EL (cell line): ENCODE results near the gene GLYAT.

Experiments used
- DNase-seq: peaks from one replicate; pipeline ENCODE4 v3.0.0-alpha.2; 2016

GLYAT gene, protein sequence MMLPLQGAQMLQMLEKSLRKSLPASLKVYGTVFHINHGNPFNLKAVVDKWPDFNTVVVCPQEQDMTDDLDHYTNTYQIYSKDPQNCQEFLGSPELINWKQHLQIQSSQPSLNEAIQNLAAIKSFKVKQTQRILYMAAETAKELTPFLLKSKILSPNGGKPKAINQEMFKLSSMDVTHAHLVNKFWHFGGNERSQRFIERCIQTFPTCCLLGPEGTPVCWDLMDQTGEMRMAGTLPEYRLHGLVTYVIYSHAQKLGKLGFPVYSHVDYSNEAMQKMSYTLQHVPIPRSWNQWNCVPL

DNA sequence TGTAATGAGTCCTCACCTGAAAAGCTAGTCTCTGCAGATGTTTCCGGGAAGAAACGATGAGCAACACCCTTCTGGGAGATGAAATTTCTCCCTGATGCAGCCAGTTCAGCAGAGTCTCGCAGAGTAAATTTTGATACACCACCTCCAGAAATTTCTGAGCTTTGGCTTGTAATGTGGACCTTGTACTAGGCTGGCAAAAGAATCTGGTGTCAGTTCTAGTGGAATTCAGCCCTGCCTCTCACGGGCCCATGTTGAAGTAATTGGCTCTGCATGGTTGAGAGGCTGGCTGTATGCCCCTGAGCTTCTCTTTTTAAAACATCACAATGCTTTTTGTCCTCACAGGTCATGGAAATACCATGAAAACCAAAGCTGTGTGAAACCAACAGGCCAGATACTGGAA, at the start of gene GLYAT:
Gene GLYAT (minus strand): TSS at position 125 of the 400 bp plus-strand sequence. CDS start 7,447 bp downstream, outside the sequence.
- DNase-seq, result no peak

DNA sequence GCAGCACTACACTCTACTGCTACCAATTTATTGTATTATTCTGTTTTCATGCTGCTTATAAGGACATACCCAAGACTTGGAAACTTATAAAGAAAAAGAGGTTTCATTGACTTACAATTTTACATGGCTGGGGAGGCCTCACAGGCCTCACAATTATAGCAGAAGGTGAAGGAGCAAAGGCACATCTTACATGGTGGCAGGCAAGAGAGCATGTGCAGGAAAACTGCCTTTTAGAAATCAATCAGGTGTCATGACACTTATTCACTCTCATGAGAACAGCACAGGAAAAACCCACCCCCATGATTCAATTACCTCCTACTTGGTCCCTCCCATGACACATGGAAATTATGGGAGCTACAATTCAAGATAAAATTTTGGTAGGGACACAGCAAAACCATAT, 49.6 kb upstream of the GLYAT start:
- no peak for DNase-seq

DNA sequence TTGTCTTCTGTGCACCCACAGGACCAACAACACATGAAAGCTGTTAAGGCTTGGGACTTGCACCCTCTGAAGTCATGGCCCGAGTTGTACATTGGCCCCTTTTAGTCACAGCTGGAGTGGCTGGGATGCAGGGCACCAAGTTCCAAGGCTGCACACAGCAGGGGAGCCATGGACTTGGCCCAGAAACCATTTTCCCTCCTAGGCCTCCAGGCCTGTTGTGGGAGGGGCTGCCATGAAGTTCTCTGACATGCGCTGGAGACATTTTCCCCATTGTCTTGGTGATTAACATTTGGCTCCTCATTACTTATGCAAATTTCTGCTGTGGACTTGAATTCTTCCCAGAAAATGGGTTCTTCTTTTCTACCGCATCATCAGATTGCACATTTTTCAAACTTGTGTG, 48.8 kb upstream of the GLYAT start:
- no peak for DNase-seq

DNA sequence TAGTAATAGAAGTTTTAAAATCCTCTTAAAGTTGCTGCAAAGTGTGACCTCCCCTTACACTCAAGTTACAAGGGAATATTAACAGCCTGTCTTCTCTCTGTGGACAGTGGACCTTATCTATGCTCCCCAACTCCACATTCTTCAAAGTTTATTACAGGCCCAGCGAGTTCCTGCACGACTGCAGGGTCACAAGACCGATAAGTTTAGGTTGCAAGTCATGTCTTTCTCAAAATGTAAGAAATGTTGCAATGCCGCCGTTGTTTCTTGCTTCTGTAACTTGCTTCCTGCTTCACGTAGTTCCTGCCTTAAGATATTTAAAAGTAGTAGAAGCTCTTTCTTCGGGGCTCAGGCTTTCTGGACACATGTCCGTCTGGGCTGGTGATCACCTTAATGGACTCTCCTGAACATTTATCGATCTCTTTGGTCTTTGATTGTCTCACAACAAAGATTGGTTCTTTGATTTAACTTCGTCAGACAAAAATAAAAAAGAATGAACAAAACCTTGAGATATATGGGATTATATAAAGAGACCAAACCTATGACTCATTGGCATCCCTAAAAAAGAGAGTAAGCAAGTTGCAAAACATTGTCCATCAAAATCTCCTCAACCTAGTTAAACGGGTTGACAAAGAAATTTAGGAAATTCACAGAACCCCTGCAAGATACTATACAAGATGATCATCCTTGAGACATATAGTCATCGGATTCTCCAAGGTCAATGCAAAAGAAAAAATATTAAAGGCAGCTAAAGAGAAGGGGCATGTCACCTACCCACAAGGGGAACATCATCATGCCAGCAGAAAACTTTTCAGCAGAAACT, 45.4 kb upstream of the GLYAT start:
- no peak for DNase-seq

DNA sequence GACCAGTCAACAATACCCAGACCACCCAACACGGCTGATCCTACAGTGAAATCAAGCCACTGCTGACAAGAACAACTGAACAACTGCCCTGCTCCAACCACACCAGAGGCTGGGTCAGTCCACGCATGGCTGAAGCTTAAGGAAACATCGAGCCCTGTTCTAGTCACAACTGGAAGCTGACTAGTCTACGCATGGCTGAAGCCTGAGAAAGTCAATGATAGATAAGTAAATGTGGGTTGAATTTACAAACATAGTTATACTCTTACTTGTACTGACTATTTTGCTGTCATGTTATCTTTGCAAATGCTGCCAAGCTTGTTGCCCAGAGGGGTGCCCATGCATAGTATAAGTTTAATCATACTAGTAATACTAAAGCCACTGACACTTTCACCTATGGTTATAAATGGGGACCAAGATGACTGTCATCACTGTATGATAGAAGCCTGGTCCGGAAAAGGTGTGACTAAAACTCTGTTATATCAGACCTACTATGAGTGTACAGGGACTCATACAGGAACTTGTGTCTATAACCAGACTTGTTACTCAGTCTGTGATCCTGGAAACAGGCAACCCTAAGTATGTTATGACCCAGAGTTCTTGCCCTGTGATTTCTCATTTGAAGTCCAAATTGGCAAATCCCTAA, 43.4 kb upstream of the GLYAT start:
- DNase-seq, result no peak

DNA sequence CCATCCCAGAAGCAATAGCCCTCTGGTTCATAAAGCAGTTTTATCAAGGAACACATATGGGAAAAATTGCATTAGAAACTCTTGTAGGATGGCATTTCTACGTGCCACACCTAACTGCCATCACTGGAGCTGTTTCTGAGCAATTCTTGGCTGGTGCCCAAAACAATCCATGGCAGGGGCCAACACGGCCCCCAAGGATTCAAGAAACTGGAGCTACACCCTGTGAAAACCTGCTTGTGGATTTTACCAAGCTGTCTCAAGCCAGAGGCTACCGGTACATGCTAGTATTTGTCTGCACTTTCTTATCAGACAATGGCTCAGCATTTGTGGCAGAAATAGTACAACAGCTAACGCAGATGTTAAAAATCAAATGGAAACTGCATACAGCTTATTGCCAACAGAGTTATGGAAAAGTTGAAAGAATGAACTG, 42.4 kb upstream of the GLYAT start:
- no peak for DNase-seq

DNA sequence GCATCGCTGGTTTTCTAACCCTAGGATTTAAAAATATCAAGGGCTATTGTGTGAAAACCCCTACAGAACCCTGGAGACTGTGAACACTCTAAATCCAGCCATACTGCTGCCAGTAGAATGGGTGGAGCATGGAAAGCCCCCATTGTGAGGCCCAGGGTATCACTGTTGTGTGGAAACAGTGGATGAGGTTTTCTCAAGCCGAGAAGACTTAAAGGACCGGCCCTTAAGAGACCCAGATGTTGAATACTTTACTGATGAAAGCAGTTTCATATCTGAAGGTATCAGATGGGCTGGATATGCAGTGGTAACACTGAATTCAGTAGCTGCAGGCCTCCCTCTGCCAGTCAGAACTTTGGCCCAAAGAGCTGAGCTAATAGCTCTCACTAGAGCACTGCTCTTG, 41.6 kb upstream of the GLYAT start:
- DNase-seq, result no peak

DNA sequence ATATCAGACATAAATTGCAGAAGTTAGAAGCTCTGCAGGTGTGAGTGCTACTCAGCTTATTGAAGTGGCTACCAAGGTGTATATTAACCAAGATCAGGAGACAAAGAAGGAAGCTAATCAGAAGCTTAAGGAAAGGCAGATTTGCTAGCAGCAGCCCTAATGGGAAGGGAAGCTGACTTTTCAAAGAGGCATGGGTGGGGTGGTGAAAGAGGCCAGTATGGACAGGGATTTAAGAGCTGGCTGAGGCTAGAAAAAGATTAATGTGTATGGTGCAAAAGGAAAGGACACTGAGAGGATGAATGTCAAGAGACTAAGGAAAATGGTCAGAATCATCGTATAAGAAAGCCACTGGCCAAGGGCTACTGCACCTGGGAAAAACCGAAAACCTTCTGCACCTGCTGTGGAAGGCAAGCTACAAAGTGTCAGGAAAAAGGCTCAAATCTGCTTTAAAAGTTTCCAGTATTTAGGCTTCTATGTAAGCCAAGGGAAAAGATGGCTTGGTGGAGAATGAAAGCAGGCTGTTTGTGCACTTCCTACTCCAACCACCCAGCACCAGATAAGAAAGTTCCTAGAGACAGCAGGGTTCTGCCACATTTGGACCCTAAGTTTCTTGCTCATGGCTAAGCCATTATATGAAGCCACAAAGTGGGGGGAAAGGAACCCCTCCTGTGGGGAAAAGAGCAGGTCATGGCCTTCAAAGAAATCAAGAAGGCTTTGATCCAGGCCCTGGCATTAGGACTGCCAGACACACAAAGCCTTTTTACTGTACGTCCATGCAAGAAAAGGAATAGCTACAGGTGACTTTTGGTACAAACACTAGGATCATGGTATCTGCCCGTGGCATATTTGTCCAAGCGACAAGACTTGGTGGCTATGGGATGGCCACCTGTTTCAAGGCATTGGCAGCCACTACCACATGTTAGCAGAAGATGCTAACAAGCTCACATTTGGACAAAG, 40.9 kb upstream of the GLYAT start:
- DNase-seq, result no peak

DNA sequence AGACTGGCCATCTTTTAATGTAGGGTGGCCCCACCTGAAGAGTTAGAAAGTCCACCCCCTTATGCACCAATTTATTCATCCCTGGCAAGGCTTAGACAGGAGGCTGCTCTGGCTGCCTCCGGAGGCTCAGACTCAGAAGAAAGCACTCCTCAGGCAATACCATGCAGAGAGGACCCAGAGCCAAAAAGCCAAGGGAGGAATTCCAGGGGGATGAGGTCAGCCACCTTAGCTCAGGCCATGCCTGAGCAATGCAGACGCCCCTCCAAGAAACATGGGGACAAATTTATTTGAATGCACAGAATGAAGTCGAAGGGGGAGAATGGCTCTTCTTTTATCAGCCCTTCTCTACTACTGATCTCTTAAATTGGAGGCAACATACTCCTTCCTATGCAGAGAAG, 39.7 kb upstream of the GLYAT start:
- peak; percentile 35 for DNase-seq

DNA sequence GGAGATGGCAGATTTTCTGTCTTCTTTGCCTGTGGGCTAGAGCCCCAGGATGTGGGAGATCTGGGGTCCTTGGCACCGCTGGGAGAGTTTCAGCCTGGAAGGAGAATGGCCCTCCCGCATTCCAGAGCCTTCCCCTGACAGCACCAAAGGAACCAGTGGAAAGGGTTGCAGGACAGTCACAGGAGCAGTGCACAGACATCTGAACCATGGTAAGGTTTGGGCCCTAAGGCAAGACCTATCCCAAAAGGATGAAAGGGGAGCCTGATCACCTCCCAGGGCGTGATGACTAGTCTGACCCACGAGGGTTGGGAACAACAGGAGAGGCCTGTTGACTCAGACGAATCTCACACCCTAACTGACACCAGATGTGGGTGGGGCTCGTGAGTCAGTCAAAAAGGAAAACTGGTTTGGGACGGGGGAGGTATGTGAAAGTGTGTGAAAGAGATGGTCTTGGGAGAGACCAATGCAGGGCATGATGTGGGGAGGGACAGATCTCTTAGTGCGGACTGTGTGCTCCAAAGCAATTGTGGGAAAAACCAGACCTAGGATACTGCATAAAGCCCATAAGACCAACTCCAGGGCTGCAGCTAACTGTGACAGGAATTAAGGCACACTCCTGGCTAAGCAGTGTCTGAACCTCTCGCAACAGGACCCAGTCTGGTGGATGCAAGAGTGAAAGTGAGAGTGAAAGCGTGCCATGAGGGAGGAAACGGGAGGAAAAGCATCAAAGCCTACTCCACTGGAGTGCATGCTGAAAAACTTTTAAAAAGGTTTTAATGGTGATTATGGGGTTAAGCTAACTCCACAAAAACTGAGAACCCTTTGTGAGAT, 39.1 kb upstream of the GLYAT start:
- peak; percentile 84 for DNase-seq

DNA sequence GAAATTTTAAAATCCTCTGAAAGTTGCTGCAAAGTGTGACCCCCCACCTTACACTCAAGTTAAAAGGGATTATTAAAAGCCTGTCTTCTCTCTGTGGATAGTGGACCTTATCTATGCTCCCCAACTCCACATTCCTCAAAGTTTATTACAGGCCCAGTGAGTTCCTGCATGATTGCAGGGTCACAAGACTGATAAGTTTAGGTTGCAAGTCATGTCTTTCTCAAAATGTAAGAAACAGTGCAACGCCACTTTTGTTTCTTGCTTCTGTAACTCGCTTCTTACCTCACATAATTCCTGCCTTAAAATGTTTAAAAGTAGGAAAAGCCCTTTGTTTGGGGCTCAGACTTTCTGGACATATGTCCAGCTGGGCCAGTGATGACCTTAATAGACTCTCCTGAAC, 38.4 kb upstream of the GLYAT start:
- no peak for DNase-seq

DNA sequence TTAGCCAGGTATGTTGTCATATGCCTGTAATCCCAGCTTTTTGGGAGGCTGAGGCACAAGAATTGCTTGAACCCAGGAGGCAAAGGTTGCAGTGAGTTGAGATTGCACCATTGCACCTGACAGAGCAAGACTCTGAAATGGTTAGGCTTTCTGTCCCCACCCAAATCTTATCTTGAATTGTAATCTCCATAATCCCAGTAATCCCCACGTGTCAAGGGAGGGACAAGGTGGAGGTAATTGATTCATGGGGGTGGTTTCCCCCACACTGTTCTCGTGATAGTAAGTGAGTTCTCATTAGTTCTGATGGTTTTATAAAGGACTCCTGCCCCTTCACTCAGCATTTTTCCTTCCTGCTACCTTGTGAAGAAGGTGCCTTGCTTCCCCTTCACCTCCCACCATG, 37.6 kb upstream of the GLYAT start:
- DNase-seq, result no peak

DNA sequence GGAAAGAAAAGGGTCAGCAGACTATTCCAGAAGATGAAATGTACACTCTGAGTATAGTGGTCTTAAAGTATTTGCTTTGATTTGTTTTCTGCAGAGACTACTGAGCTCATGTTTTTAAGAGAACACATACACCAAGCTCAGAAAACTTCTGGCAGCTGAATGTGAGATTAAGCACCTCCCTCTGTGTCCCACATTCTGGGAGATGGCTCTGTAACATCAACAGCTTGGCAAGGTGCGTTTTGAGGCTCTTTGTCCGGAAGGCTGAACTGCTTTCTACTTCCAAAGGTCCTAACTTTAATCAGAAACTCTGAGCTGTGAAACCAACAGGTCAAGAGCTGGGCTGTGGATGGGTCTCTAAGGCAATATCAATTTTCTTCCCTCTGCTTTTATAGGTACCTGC, 36.4 kb upstream of the GLYAT start:
- no peak for DNase-seq

DNA sequence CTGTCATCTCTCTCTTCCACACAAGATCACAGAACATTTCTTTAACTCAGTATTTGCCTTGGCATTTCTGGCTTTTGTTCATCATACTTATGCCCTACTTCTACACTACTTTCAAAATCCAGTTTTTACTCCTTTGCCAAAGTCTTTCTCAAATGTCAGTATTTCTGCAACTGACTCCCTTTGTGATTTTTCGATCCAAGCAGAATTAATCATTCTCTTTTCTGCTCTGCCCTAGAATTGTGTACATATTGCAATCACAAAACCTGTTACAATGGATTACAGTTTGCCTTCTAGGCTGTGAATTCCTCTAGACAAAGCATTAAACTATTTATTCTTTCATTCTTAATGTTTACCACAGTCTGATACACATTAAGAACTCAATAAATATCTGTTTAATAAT, 33.3 kb upstream of the GLYAT start:
- DNase-seq, result no peak

DNA sequence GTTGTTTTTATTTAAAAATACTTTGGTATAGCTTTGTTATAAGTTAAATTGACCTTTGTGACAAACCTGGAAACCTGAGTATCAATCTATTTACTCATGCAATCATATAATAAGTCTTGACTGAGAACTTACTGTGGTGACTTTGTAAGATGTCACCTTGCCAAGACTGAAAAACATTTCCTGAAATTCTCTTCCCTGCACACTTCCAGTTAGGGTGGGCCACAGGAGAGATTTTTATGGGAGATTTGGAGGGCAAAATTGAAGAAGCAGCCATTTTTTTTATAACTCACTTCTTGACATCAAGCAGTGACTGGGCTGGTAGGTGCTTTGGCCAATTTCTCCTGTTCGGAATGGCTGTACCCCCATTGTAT, 31.4 kb upstream of the GLYAT start:
- no peak for DNase-seq

DNA sequence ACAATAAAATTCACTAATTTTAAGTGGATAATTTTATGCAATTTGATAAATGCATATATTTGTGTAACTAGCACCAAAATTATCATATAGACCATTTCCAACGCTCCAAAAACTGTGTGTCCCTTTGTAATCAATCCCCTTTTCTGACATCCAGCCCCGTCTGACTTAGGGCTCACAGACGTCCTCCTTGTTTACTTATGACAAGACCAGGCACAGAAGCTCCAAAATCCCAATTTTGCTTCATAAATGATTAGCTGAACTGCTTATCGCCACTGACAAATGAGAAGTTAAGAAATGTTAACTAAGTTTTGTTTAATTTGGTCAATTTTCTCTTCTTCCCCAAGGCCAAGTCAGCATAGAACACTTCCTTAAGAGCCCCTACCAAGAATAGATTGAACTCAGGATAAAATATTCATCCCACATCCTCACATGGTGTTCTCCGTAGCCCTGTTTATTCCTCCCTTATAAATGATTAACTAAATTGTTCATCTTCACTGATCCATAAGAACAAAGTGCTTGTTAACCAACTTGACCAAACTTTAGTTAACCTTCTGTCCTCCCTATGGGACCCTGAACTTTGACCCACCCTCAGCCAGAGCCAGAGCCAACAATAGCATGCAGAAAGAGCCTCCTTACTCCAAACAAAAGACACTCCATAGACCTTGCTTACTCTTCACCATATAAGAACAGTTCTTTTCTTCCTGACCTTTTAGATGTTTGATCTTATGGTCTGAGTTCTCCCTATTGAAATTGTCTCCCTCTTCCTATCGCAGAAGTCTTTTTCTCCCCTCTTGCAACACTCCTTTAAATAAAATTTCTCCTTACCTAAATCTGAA, 30.8 kb upstream of the GLYAT start:
- DNase-seq, result no peak

DNA sequence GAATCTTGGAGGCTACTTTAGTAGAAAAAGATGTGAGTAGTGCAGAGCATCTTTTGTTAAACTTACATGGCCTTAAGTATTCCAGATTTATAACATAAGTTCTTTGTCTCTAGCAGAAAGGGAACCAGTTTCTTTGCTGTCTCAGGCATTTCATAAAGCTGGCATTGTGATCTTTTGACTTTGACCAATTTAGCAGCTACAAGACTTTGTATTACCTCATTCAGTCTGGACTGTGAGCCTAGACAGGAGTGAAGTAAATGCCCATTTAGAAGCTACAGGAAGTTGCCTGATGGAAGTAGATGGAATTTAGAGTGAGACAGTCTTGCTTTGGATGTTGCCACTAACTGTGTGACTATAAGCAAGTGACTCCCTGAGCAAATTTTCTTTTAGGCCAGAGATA, 25.7 kb upstream of the GLYAT start:
- DNase-seq, result no peak

DNA sequence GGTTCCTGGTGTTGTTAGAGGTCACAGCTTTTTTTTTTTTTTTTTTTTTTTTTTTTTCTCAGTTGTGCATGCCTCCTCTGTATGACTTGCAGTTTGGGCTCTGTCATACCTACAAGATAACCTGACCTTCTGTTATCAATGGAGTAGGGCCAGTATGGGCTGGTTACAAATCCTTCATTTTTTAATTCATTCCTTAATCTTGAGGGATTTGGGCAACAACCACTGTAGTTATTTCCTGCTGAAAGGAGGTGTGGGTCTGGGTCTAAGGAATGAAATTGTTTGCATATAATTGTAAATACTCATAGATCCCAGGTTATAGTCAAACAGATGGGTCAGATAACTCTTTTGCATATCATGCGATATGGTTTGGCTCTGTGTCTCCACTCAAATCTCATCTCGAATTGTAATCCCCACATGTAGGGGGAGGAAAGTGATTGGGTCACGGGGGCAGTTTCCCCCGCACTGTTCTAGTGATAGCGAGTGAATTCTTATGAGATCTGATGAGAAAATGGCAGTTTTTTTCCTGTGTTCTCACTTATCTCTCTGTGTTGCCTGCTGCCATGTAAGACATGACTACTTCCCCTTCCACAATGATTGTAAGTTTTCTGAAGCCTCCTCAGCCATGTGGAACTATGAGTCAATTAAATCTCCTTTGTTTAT, 14.1 kb upstream of the GLYAT start:
- DNase-seq, result no peak

DNA sequence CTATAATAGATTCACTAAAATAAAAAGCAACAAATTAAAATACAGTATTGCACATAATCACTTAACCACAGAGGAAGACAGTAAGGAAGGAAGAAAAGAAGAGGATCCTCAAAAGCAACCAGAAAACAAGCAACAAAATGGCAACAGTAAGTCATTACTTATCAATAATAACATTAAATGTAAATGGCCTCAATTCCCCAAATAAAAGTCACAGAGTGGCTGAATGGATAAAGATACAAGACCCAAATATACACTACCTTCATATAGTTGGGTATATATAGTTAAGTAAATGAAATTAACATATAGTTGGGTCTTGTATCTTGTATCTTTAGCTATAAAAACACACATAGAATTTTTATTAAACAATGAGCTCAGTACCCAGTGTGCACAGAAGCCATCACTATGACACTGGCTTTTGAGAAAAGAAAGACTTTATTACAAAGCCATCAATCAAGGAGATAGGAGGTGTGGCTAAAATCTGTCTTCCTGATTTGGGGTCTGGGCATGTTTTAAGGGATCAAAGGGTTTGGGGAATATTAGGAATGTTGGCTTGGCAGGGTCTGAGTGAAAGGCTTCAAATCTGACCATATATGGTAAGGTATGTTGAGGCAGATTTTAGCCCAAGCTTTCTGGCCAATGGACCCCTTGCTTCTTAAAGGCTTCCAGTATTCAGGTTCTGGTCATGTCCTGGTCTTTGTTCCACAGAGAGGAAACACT, 13.4 kb upstream of the GLYAT start:
- no peak for DNase-seq
